ENCODE results near the gene ADAMTSL3. TPM values are rescaled to one million over a fixed set of nuclear protein-coding genes. Genes with fewer than 3 reads are reported as not detected.

ADAMTSL3 gene
- total RNA-seq, 1 experiment from 2014 or later = 0.05 TPM

DNA sequence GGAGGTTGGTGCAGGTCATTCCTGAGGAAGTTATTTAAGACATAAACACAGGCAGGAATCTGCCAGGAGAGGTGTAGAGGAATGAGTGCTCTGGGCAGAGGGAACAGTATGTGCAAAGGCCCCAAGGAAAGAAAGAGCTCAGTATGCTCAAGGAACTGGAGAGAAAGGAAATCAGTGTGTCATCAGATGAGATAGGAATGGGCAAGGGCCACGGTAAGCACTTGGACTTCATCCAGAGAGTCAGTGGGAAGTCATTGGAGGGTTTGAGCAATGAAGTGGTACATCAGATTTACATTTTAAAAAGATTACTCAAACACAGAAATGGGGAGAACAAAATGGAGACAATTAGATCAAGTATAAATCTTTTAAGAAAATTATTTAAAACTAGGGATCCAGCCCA is 272.2 kb downstream of the ADAMTSL3 start:
- Histone ChIP-seq H2AFZ (ENCODE audit: low read depth, low read length, poor library complexity, severe bottlenecking) (no peak overlapping the region), H3K27me3 (ENCODE audit: insufficient read depth, low read length) (peaks cover 11% of the 10 kb centered on the region), H3K9me2 (ENCODE audit: insufficient read depth) (no peaks in the 10 kb centered on the region), H3K4me3 (replicated peaks in 1 of 2; ENCODE audit: low read depth in 1 of 2, low read length in 2 of 2) (no peak overlapping the region), H3K9ac (ENCODE audit: low read length) (no peak overlapping the region), H3K4me1 (ENCODE audit: control insufficient read depth in 1 of 2, insufficient read depth in 2 of 2, low read length in 2 of 2) (no peaks in the 10 kb centered on the region), H3K9me3 (ENCODE audit: control insufficient read depth in 1 of 2, insufficient read depth in 1 of 2, low read depth in 1 of 2, low read length in 2 of 2) (no peaks in the 10 kb centered on the region), H3K4me2 (ENCODE audit: low read length) (no peak overlapping the region), H3K79me2 (ENCODE audit: insufficient read depth, low read length) (no peaks in the 10 kb centered on the region), H3K27ac (ENCODE audit: low read depth, low read length) (no peak overlapping the region), H3K36me3 (ENCODE audit: control insufficient read depth in 1 of 2, insufficient read depth in 2 of 2, low read length in 2 of 2) (no peaks in the 10 kb centered on the region), H4K20me1 (ENCODE audit: insufficient read depth) (no peaks in the 10 kb centered on the region)
- CTCF ChIA-PET = no interaction called here
- RAD21 ChIA-PET (ENCODE audit: low non-redundant PET in 1 of 2, low total read pairs in 2 of 2, uncharacterized antibody in 2 of 2, unreplicated experiment in 2 of 2) = no interaction called here
- POLR2A ChIA-PET = no interaction called here
- TF ChIP-seq SIN3A (IDR thresholded peaks at IDR 0.05; ENCODE audit: low read depth) = no peak
- TF ChIP-seq CBX3 (IDR thresholded peaks at IDR 0.05; ENCODE audit: low read depth) = no peak
- TF ChIP-seq ELF1 (IDR thresholded peaks at IDR 0.05; ENCODE audit: borderline replicate concordance, low read depth) = no peak
- TF ChIP-seq EZH2 (IDR thresholded peaks at IDR 0.05) = no peak
- TF ChIP-seq, protein P1, sequence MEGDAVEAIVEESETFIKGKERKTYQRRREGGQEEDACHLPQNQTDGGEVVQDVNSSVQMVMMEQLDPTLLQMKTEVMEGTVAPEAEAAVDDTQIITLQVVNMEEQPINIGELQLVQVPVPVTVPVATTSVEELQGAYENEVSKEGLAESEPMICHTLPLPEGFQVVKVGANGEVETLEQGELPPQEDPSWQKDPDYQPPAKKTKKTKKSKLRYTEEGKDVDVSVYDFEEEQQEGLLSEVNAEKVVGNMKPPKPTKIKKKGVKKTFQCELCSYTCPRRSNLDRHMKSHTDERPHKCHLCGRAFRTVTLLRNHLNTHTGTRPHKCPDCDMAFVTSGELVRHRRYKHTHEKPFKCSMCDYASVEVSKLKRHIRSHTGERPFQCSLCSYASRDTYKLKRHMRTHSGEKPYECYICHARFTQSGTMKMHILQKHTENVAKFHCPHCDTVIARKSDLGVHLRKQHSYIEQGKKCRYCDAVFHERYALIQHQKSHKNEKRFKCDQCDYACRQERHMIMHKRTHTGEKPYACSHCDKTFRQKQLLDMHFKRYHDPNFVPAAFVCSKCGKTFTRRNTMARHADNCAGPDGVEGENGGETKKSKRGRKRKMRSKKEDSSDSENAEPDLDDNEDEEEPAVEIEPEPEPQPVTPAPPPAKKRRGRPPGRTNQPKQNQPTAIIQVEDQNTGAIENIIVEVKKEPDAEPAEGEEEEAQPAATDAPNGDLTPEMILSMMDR (IDR thresholded peaks at IDR 0.05 in 2 of 3, conservative IDR thresholded peaks at IDR 0.05 in 1 of 3; ENCODE audit: borderline replicate concordance in 1 of 3, insufficient read depth in 1 of 3, low read depth in 2 of 3, low read length in 2 of 3) = no peak
- no peak for TF ChIP-seq EGR1 (IDR thresholded peaks at IDR 0.05; ENCODE audit: low read depth)
- intact Hi-C loops (cut with micrococcal nuclease) = no loop called here
- BruUV-seq (replicated peaks) = no TSS peak
- DNase-seq (ENCODE audit: low read depth, low spot score) = no peak
- no peak for ATAC-seq

DNA sequence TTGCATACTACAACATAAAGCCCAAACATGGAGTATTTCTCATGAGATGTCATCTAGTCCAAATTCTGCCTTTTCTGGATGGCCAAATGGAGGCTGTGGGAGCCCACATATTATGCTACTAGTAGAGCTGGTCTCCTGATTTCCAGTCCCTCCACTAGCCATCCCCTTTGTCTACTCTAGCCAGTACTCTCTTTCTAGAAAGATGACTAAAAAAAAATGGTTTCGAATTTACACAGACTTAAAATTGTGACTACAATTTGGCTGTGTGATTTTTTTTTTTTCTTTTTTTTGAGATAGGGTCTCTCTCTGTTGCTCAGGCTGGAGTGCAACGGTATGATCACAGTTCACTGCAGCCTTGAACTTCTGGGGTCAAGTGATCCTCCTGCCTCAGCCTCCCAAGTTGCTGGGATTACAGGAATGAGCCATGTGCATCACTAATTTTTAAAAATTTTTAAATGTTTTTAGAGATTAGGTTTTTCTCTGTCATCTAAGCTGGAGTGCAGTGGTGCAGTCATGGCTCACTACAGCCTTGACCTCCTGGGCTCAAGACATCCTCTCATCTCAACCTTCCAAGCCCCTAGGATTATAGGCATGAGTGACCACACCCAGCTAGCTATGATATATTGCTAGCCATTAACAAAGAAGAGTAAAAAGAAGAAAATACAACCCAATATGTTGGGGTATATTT is 273.9 kb downstream of the ADAMTSL3 start:
- Histone ChIP-seq H2AFZ (ENCODE audit: low read depth, low read length, poor library complexity, severe bottlenecking) (no peak overlapping the region), H3K9me3 (ENCODE audit: control insufficient read depth in 1 of 2, insufficient read depth in 1 of 2, low read depth in 1 of 2, low read length in 2 of 2) (no peaks in the 10 kb centered on the region), H3K36me3 (ENCODE audit: control insufficient read depth in 1 of 2, insufficient read depth in 2 of 2, low read length in 2 of 2) (no peaks in the 10 kb centered on the region), H3K79me2 (ENCODE audit: insufficient read depth, low read length) (no peaks in the 10 kb centered on the region), H3K27ac (ENCODE audit: low read depth, low read length) (no peak overlapping the region), H3K9me2 (ENCODE audit: insufficient read depth) (no peaks in the 10 kb centered on the region), H3K4me2 (ENCODE audit: low read length) (no peak overlapping the region), H3K4me1 (ENCODE audit: control insufficient read depth in 1 of 2, insufficient read depth in 2 of 2, low read length in 2 of 2) (no peaks in the 10 kb centered on the region), H3K27me3 (ENCODE audit: insufficient read depth, low read length) (peaks cover 11% of the 10 kb centered on the region), H3K4me3 (replicated peaks in 1 of 2; ENCODE audit: low read depth in 1 of 2, low read length in 2 of 2) (no peak overlapping the region), H4K20me1 (ENCODE audit: insufficient read depth) (no peaks in the 10 kb centered on the region), H3K9ac (ENCODE audit: low read length) (no peak overlapping the region)
- POLR2A ChIA-PET = no interaction called here
- intact Hi-C loops (cut with micrococcal nuclease) = no loop called here
- DNase-seq (ENCODE audit: low read depth, low spot score) (no peak), ATAC-seq (no peak)
- RAD21 ChIA-PET (ENCODE audit: low non-redundant PET in 1 of 2, low total read pairs in 2 of 2, uncharacterized antibody in 2 of 2, unreplicated experiment in 2 of 2) = no interaction called here
- CTCF ChIA-PET = no interaction called here
- BruUV-seq (replicated peaks) = no TSS peak
- TF ChIP-seq TCF7L2 (IDR thresholded peaks at IDR 0.05; ENCODE audit: borderline replicate concordance, extremely low read depth, insufficient read depth, insufficient read length) (no peak), JUND (IDR thresholded peaks at IDR 0.05) (no peak), ZNF274 (IDR thresholded peaks at IDR 0.05; ENCODE audit: low read depth, low read length) (no peak), CBX3 (IDR thresholded peaks at IDR 0.05; ENCODE audit: low read depth) (no peak), EZH2 (IDR thresholded peaks at IDR 0.05) (no peak), SIN3A (IDR thresholded peaks at IDR 0.05; ENCODE audit: low read depth) (no peak), FOSL1 (IDR thresholded peaks at IDR 0.05; ENCODE audit: low read depth) (no peak), SP1 (IDR thresholded peaks at IDR 0.05; ENCODE audit: low read depth) (no peak), EGR1 (IDR thresholded peaks at IDR 0.05; ENCODE audit: low read depth) (no peak), ZFX (IDR thresholded peaks at IDR 0.05) (no peak), SRF (IDR thresholded peaks at IDR 0.05; ENCODE audit: low read depth) (no peak), CEBPB (IDR thresholded peaks at IDR 0.05; ENCODE audit: low read depth) (no peak)
- TF ChIP-seq, protein P2, sequence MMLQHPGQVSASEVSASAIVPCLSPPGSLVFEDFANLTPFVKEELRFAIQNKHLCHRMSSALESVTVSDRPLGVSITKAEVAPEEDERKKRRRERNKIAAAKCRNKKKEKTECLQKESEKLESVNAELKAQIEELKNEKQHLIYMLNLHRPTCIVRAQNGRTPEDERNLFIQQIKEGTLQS (IDR thresholded peaks at IDR 0.05) = no peak
- TF ChIP-seq, protein P3, sequence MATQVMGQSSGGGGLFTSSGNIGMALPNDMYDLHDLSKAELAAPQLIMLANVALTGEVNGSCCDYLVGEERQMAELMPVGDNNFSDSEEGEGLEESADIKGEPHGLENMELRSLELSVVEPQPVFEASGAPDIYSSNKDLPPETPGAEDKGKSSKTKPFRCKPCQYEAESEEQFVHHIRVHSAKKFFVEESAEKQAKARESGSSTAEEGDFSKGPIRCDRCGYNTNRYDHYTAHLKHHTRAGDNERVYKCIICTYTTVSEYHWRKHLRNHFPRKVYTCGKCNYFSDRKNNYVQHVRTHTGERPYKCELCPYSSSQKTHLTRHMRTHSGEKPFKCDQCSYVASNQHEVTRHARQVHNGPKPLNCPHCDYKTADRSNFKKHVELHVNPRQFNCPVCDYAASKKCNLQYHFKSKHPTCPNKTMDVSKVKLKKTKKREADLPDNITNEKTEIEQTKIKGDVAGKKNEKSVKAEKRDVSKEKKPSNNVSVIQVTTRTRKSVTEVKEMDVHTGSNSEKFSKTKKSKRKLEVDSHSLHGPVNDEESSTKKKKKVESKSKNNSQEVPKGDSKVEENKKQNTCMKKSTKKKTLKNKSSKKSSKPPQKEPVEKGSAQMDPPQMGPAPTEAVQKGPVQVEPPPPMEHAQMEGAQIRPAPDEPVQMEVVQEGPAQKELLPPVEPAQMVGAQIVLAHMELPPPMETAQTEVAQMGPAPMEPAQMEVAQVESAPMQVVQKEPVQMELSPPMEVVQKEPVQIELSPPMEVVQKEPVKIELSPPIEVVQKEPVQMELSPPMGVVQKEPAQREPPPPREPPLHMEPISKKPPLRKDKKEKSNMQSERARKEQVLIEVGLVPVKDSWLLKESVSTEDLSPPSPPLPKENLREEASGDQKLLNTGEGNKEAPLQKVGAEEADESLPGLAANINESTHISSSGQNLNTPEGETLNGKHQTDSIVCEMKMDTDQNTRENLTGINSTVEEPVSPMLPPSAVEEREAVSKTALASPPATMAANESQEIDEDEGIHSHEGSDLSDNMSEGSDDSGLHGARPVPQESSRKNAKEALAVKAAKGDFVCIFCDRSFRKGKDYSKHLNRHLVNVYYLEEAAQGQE (IDR thresholded peaks at IDR 0.05; ENCODE audit: low read depth) = no peak

Data from HCT116 (cell line).